A549 (cell line): ENCODE measurements around the gene EGFL8. TPM values are rescaled to one million over a fixed set of nuclear protein-coding genes. Genes with fewer than 3 reads are reported as not detected.
"Not testable (repeated sequence)": the region's sequence is repeated elsewhere in the genome, so short reads cannot be mapped to it uniquely, and the experiment has no call there.

Experiments
- ATAC-seq, 2 experiments: fragments of 200-7000 bp in 1 of 2; fragments of >200 bp in 1 of 2; cut with Nextera tagmentation in 1 of 2; cut with Tn5 transposase in 1 of 2; 3 replicates each; pipeline versions ENCODE4 v1.8.0 to v1.9.1; 2018 to 2020; ENCODE audit warnings: mild to moderate bottlenecking in 1 of 2, moderate library complexity in 1 of 2
- CTCF ChIA-PET: fragments of 300-600 bp; sonication (Branson Sonifier 250); formaldehyde crosslinking; extraction: SDS; loops from one replicate; lab custom pipeline; 2021; ENCODE audit warnings: antibody characterized with exemption, inconsistent platforms; lab: Yijun Ruan, JAX
- POLR2A ChIA-PET: fragments of 350-600 bp; formaldehyde crosslinking; extraction: SDS; loops from one replicate; lab custom pipeline; 2021; ENCODE audit warnings: antibody characterized with exemption, inconsistent platforms; lab: Yijun Ruan, JAX
- DNase-seq, 2 experiments: peaks; one replicate each; pipeline versions ENCODE4 v3.0.0 to v3.0.0-alpha.2; 2011 to 2016; ENCODE audit warnings: low read depth in 1 of 2, low spot score in 1 of 2
- FAIRE-seq: peaks from 2 replicates; lab custom pipeline; 2011; peaks lifted over from hg19 to GRCh38; lab: Jason Lieb, UNC
- H3K27ac ChIP-seq, 2 experiments: fragments of >200 bp; sonication (Bioruptor Twin); formaldehyde crosslinking; 3 replicates each; pipeline ENCODE4 v1.5.1; 2016 to 2017
- H3K4me1 ChIP-seq: fragments of >200 bp; sonication (Bioruptor Twin); formaldehyde crosslinking; 3 replicates; pipeline ENCODE4 v1.6.1; 2016
- H3K4me2 ChIP-seq: fragments of >200 bp; sonication (Bioruptor Twin); formaldehyde crosslinking; 3 replicates; pipeline ENCODE4 v1.6.1; 2016
- H3K4me3 ChIP-seq: fragments of >200 bp; sonication (Bioruptor Twin); formaldehyde crosslinking; 3 replicates; pipeline ENCODE4 v1.5.1; 2016
- H3K9me3 ChIP-seq: fragments of >200 bp; sonication (Bioruptor Twin); formaldehyde crosslinking; 3 replicates; pipeline ENCODE4 v1.6.1; 2016
- CBX2 ChIP-seq: fragments of 200-600 bp; sonication (generic); IDR thresholded peaks from 2 replicates; pipeline ENCODE4 v1.6.1; 2016; ENCODE audit warnings: low read depth, mild to moderate bottlenecking, borderline replicate concordance
- CEBPB ChIP-seq, 2 experiments: fragments of >200 bp in 1 of 2; sonication (Bioruptor Twin) in 1 of 2; formaldehyde crosslinking in 1 of 2; IDR thresholded peaks; 2 replicates each; pipeline ENCODE4 v1.6.1; 2012 to 2016
- ESRRA ChIP-seq: fragments of 150-350 bp; IDR thresholded peaks from 2 replicates; pipeline ENCODE4 v1.6.1; 2014; ENCODE audit warnings: mild to moderate bottlenecking, low read length, borderline replicate concordance
- FOXS1 ChIP-seq: fragments of 250-450 bp; sonication (Bioruptor Pico); IDR thresholded peaks from 2 replicates; pipeline ENCODE4 v1.5.0; 2020; ENCODE audit warnings: mild to moderate bottlenecking, moderate library complexity
- HEYL ChIP-seq: fragments of 250-450 bp; sonication (Bioruptor Pico); IDR thresholded peaks from 2 replicates; pipeline ENCODE4 v1.8.0; 2021; ENCODE audit warnings: mild to moderate bottlenecking, moderate library complexity
- JUN ChIP-seq, 2 experiments: fragments of >200 bp; sonication (Bioruptor Twin); formaldehyde crosslinking; IDR thresholded peaks; 2 replicates in 1 of 2; 3 replicates in 1 of 2; pipeline ENCODE4 v1.6.1; 2016 to 2017
- KDM5A ChIP-seq: fragments of 200-600 bp; sonication (generic); IDR thresholded peaks from 2 replicates; pipeline ENCODE4 v1.6.1; 2016; ENCODE audit warnings: antibody characterized with exemption, mild to moderate bottlenecking
- MAFK ChIP-seq: fragments of 450-650 bp; IDR thresholded peaks from 2 replicates; pipeline ENCODE4 v1.6.1; 2014; ENCODE audit not compliant: partially characterized antibody
- MAX ChIP-seq: IDR thresholded peaks from 2 replicates; pipeline ENCODE4 v1.6.1; 2012
- MYC ChIP-seq: IDR thresholded peaks from 2 replicates; pipeline ENCODE4 v1.6.1; 2012; ENCODE audit warnings: mild to moderate bottlenecking, inconsistent platforms, low read length, improper control_type of control experiment, borderline replicate concordance
- RCOR1 ChIP-seq: fragments of 150-350 bp; IDR thresholded peaks from 2 replicates; pipeline ENCODE4 v1.6.1; 2014; ENCODE audit warnings: antibody characterized with exemption, low read length, low read depth
- ZC3H11A ChIP-seq: fragments of 450-650 bp; IDR thresholded peaks from 2 replicates; pipeline ENCODE4 v1.6.1; 2014; ENCODE audit warnings: antibody characterized with exemption, mild to moderate bottlenecking
- ZNF302 ChIP-seq: fragments of 250-450 bp; sonication (Bioruptor Pico); IDR thresholded peaks from 2 replicates; pipeline ENCODE4 v1.9.0; 2021; ENCODE audit warnings: inconsistent platforms, mild to moderate bottlenecking, moderate library complexity
- ZSCAN20 ChIP-seq: fragments of 250-450 bp; sonication (Bioruptor Pico); IDR thresholded peaks from 2 replicates; pipeline ENCODE4 v1.8.0; 2022; ENCODE audit warnings: mild to moderate bottlenecking, moderate library complexity
- WGBS: methylation state at CpG from one replicate; pipeline ENCODE4 v1.1.6; 2017; ENCODE audit errors: missing lambda C conversion rate; 5-methylcytosine and 5-hydroxymethylcytosine counted together
- polyA plus RNA-seq, 4 experiments: library from polyadenylated mRNA; depleted of rRNA in 3 of 4; stranded (reverse); fragments of >200 nt; fragmentation: RNase III in 1 of 4; extraction: RNeasy Plus Mini Kit Qiagen cat#74134 plus additional on column Dnase treatment in 1 of 4; gene quantifications; 2 replicates in 3 of 4; 3 replicates in 1 of 4; pipeline ENCODE4 v1.2.3, GENCODE V29; 2011 to 2017
- TF ChIP-seq, protein P1 (sequence below): fragments of 250-450 bp; sonication (Bioruptor Pico); IDR thresholded peaks from 2 replicates; pipeline ENCODE4 v1.5.0; 2020; ENCODE audit warnings: low read depth, mild to moderate bottlenecking, moderate library complexity
- TF ChIP-seq, protein P2 (sequence below): fragments of 150-350 bp; IDR thresholded peaks from 2 replicates; pipeline ENCODE4 v1.6.1; 2014; ENCODE audit warnings: low read depth, mild to moderate bottlenecking, low read length

The EGFL8 gene
- polyA plus RNA-seq, 2 of the 4 experiments (the other 2 are of a cell fraction): 2.0 to 3.1 TPM

- CTCF ChIA-PET: interaction anchor here (1.6 to 1.7 kb wide), 2 partner anchors 11 to 12 kb away, joined by 5 to 6 read pairs; no protein-coding TSS in a partner anchor
- 89% methylated on average over 13 of the region's 15 CpGs for WGBS
- DNase-seq (no peak), FAIRE-seq (no peak), ATAC-seq (no peak)
- POLR2A ChIA-PET: no interaction called here
- Histone ChIP-seq H3K27ac (no peak overlapping the region), H3K4me1 (peaks cover 28% of the 10 kb centered on the region), H3K4me2 (no peak overlapping the region), H3K4me3 (no peak overlapping the region), H3K9me3 (no peaks in the 10 kb centered on the region)
- no peak for TF ChIP-seq ESRRA
- TF ChIP-seq HEYL (CRISPR knock-in tag): no peak
- no peak for TF ChIP-seq FOXS1 (CRISPR knock-in tag)
- TF ChIP-seq MAX: no peak
- no peak for TF ChIP-seq MYC
- TF ChIP-seq CBX2: no peak
- TF ChIP-seq MAFK: no peak
- no peak for TF ChIP-seq ZSCAN20
- TF ChIP-seq, protein P1, sequence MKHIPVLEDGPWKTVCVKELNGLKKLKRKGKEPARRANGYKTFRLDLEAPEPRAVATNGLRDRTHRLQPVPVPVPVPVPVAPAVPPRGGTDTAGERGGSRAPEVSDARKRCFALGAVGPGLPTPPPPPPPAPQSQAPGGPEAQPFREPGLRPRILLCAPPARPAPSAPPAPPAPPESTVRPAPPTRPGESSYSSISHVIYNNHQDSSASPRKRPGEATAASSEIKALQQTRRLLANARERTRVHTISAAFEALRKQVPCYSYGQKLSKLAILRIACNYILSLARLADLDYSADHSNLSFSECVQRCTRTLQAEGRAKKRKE (CRISPR knock-in tag): no peak
- no peak for TF ChIP-seq ZC3H11A
- TF ChIP-seq JUN (IDR thresholded peaks at IDR 0.05): no peak
- TF ChIP-seq KDM5A: no peak
- TF ChIP-seq RCOR1: no peak
- no peak for TF ChIP-seq ZNF302 (CRISPR knock-in tag)
Measured at GRCh38 chr6:32183483-32184083, 19.2 kb downstream of the EGFL8 start.

DNA sequence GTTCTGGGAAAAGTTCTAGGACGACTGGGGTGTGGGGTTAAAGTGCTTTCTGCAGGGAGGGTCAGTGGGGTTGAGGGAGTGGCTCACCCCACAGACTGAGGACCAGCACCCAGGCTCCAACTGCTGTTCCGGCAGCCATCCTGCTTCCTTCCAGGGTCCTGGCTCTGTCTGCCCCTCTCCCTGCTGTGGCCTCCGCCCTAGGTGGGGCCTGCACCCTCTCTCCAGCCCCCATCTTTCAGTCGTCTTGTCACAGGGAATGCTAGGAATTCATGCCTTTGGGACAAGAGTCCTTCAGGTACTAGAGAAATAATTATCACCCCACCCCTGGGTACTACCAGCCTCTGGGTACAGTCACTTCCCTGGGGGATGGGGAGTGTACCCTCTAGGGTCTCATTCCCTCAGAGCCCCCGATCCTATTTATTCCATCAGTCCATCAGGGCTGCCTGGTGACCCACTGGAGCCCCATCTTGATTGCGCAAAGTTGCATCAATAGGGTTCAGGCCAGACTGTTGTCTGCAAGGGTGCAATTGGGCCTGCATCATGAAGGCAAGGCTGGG lies 19.8 kb downstream of the EGFL8 start, which contains the start of gene AGER:
Gene AGER (minus strand): TSS at position 170 of the 557 bp plus-strand sequence. CDS start 31 bp downstream, at position 139.
- no peak within 1 kb of the TSS for H3K4me3 ChIP-seq
- peaks cover 33% of the 10 kb centered on the region for H3K4me1 ChIP-seq
- WGBS: 76% methylated on average over 6 of the region's 6 CpGs
- H3K27ac ChIP-seq: peak within 1 kb of the TSS; percentile 56 to 61; a peak in 4 of 6 replicates
- POLR2A ChIA-PET: no interaction called here
- FAIRE-seq: no peak
- TF ChIP-seq JUN (IDR thresholded peaks at IDR 0.05) (peak in 1 of 2 experiments; percentile 26; a peak in 1 of 5 replicates), CEBPB (IDR thresholded peaks at IDR 0.05) (peak in 1 of 2 experiments; percentile 60; a peak in 1 of 4 replicates), CBX2 (no peak)
- TF ChIP-seq, protein P2, sequence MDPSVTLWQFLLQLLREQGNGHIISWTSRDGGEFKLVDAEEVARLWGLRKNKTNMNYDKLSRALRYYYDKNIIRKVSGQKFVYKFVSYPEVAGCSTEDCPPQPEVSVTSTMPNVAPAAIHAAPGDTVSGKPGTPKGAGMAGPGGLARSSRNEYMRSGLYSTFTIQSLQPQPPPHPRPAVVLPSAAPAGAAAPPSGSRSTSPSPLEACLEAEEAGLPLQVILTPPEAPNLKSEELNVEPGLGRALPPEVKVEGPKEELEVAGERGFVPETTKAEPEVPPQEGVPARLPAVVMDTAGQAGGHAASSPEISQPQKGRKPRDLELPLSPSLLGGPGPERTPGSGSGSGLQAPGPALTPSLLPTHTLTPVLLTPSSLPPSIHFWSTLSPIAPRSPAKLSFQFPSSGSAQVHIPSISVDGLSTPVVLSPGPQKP: no peak
- TF ChIP-seq, all 56 proteins: peak for 2
- H3K9me3 ChIP-seq: no peaks in the 10 kb centered on the region
- ATAC-seq: no peak
- no peak for DNase-seq
- H3K4me2 ChIP-seq: peak within 1 kb of the TSS; percentile 63
- CTCF ChIA-PET: no interaction called here

DNA sequence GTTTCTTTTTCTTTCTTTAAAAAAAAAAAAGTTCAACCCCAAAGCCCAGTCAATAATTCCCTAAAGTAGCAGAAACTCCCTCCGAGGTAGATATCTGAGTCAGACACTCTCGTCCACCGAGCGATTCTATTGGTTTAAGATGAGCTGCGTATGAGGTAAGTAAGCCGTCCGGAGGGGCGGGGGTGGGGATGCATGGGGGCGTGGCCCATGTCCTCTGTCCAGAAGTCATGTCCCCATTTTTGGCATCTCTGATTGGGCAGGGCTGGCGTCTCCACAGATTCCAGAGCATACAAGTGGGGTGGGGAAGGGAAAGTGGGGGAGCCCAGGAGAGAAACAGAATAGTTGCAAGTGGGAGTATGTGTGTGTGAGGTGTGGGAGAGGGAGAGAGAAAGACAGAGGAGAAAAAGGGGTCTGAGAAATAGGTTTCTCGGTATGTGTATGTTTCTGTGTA lies 21.3 kb downstream of the EGFL8 start:
- CTCF ChIA-PET, FAIRE-seq, H3K4me3 ChIP-seq, H3K9me3 ChIP-seq: not testable (repeated sequence)
- Histone ChIP-seq H3K4me1 (peaks cover 32% of the 10 kb centered on the region), H3K4me2 (peak overlapping the region; percentile 63), H3K27ac (peak overlapping the region; percentile 56 to 61)
- 9% methylated on average over 10 of the region's 11 CpGs for WGBS
- ATAC-seq: peak; percentile 81 to 86
- POLR2A ChIA-PET: interaction anchor here (0.6 to 1.2 kb wide), 3 partner anchors 10 to 786 kb away, joined by 3 to 5 read pairs (median 3); no protein-coding TSS in a partner anchor
- DNase-seq: peak; percentile 61 to 90

GRCh38 chr6:32186151-32186840 lies 21.9 kb downstream of the EGFL8 start:
- DNase-seq, FAIRE-seq, ATAC-seq, H3K4me3 ChIP-seq, H3K9me3 ChIP-seq, CTCF ChIA-PET: not testable (repeated sequence)
- Histone ChIP-seq H3K27ac (peak overlapping the region; percentile 51 to 61; a peak in 4 of 6 replicates), H3K4me2 (peak overlapping the region; percentile 63), H3K4me1 (peaks cover 36% of the 10 kb centered on the region)
- POLR2A ChIA-PET: interaction anchor here (1.2 kb wide), 1 partner anchor 9 kb away, joined by 3 read pairs; no protein-coding TSS in a partner anchor
- 65% methylated on average over 9 of the region's 10 CpGs for WGBS
